ENCODE data around the gene DNAAF1. TPM values are rescaled to one million over a fixed set of nuclear protein-coding genes. Genes with fewer than 3 reads are reported as not detected.

The DNAAF1 gene
- total and polyA plus RNA-seq, 2 experiments from 2014 or later: 0.42 TPM

DNA sequence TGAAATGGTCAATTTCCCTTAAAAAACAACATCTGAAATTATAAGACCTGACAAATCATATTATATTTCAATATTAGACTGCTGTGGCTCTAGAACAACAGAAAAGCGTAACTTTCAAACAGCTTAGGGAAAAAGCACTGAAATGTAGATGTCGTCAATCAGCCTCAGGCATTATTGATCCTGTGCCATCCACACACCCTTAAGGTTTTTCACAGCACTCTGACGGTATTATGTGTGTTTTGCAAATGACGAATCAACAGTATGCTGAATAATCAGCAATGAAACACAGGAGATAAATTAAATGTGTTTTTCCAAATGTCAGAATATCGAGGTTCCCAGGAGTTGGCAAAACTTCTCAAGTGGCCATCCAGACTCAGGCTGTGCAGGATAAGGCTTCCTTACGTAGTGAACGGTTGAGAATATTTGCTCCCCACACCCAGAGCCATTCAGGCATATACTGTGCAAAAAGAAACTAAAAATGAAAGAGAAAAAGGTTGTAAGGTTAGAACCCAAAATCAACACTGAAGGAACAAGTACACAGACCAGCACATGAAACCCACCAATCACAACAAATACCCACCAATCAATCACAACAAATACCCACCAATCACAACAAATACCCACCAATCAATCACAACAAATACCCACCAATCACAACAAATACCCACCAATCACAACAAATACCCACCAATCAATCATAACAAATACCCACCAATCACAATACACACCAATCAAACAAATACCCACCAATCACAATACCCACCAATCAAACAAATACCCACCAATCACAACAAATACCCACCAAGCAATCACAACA is 20.6 kb upstream of the DNAAF1 start (continued):
- TF ChIP-seq, protein P1, sequence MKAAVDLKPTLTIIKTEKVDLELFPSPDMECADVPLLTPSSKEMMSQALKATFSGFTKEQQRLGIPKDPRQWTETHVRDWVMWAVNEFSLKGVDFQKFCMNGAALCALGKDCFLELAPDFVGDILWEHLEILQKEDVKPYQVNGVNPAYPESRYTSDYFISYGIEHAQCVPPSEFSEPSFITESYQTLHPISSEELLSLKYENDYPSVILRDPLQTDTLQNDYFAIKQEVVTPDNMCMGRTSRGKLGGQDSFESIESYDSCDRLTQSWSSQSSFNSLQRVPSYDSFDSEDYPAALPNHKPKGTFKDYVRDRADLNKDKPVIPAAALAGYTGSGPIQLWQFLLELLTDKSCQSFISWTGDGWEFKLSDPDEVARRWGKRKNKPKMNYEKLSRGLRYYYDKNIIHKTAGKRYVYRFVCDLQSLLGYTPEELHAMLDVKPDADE (IDR thresholded peaks at IDR 0.05): no peak
- TF ChIP-seq, protein P2, sequence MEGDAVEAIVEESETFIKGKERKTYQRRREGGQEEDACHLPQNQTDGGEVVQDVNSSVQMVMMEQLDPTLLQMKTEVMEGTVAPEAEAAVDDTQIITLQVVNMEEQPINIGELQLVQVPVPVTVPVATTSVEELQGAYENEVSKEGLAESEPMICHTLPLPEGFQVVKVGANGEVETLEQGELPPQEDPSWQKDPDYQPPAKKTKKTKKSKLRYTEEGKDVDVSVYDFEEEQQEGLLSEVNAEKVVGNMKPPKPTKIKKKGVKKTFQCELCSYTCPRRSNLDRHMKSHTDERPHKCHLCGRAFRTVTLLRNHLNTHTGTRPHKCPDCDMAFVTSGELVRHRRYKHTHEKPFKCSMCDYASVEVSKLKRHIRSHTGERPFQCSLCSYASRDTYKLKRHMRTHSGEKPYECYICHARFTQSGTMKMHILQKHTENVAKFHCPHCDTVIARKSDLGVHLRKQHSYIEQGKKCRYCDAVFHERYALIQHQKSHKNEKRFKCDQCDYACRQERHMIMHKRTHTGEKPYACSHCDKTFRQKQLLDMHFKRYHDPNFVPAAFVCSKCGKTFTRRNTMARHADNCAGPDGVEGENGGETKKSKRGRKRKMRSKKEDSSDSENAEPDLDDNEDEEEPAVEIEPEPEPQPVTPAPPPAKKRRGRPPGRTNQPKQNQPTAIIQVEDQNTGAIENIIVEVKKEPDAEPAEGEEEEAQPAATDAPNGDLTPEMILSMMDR (conservative IDR thresholded peaks at IDR 0.05; ENCODE audit: low read depth in 2 of 2): no peak

DNA sequence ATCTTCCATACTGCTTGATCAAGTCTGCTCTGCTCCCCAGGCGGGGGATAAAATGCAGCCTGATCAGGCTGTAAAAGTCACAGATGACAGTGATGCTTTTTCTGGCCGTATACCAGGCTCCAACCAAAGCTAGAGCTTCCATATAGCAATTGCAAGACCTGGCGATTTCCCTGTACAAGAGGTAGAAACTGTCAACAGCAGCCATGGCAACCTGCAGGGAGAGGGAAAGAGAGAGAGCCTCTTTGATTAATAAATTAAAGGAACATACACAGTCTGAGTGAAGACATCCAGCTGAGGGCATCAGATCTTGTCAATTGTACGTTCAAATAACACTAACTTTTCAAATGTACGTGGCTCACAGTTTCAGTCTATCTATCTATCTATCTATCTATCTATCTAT is 14.0 kb upstream of the DNAAF1 start:
- Histone ChIP-seq H3K27ac (ENCODE audit: low read depth) (no peak overlapping the region), H3K27me3 (ENCODE audit: insufficient read depth) (no peaks in the 10 kb centered on the region), H3K36me3 (ENCODE audit: insufficient read depth) (peaks cover 13% of the 10 kb centered on the region), H4K20me1 (replicated peaks; ENCODE audit: insufficient read depth) (peaks cover 4% of the 10 kb centered on the region), H2AFZ (no peak overlapping the region), H3F3A (replicated peaks; ENCODE audit: low read depth) (no peaks in the 10 kb centered on the region), H3K4me3 (no peak overlapping the region), H3K4me1 (ENCODE audit: insufficient read depth) (peaks cover 13% of the 10 kb centered on the region), H3K79me2 (replicated peaks; ENCODE audit: insufficient read depth) (peaks cover 50% of the 10 kb centered on the region), H3K4me2 (no peak overlapping the region), H3K9me2 (ENCODE audit: insufficient read depth) (no peaks in the 10 kb centered on the region)
- TF ChIP-seq, protein P1 (IDR thresholded peaks at IDR 0.05): no peak
- no peak for TF ChIP-seq CREB1 (CRISPR knock-in tag; IDR thresholded peaks at IDR 0.05; ENCODE audit: low read depth)
- Mint-ChIP-seq H3K4me3 (no peak overlapping the region), H3K27me3 (ENCODE audit: insufficient read depth, low read depth, poor library complexity) (no peaks in the 10 kb centered on the region), H3K27ac (no peak overlapping the region), H3K36me3 (ENCODE audit: low read depth) (peaks cover 24% of the 10 kb centered on the region), H3K4me1 (peaks cover 16% of the 10 kb centered on the region; the same call in 2 of the 3 replicates), H3K9me3 (no peaks in the 10 kb centered on the region)
- ATAC-seq (no peak), DNase-seq (ENCODE audit: low spot score) (no peak)

DNA sequence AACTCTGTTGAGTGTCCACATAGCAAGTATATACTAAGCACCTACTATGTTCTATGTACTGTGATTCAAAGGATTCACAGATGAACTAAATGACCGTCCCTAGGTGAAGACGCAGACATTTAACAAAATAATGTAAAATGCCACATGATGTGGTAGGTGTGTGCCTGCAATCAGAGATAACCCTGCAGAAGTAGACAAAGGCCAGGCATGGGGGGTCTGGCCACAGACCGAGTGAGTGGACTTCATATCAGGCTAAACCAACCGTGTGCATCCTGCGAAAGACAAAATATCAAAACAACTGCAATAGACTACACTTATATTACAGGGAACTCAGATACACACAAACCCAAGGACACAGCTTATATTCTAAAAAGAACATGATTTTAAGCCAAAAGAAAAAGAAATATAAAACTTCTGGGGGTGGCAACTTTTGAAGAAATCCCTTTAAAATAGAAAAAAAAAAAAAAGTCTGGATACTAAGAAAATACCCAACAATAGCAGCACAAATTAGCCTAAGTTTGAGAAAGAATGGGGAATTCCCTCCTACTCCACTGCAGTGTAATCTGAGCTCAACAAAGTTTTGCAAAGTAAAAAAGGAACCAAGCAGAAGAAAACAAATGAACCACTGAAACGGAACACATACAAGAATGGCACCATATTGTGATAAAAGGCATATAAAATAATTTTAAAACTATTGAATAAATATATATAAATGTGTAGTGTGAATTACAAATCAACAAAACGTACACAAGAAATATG is 12.4 kb upstream of the DNAAF1 start:
- H3K36me3 ChIP-seq (ENCODE audit: insufficient read depth): peaks cover 13% of the 10 kb centered on the region
- H3K9me2 ChIP-seq (ENCODE audit: insufficient read depth): no peaks in the 10 kb centered on the region
- DNase-seq (ENCODE audit: low spot score): no peak
- H3K27me3 ChIP-seq (ENCODE audit: insufficient read depth): no peaks in the 10 kb centered on the region
- H3K79me2 ChIP-seq (replicated peaks; ENCODE audit: insufficient read depth): peaks cover 66% of the 10 kb centered on the region
- Mint-ChIP-seq H3K4me3 (no peak overlapping the region), H3K27me3 (ENCODE audit: insufficient read depth, low read depth, poor library complexity) (no peaks in the 10 kb centered on the region), H3K4me1 (peaks cover 31% of the 10 kb centered on the region), H3K36me3 (ENCODE audit: low read depth) (peaks cover 17% of the 10 kb centered on the region), H3K9me3 (no peaks in the 10 kb centered on the region), H3K27ac (peak overlapping the region; percentile 58; the same call in 1 of the 2 replicates)
- H3K4me3 ChIP-seq: no peak overlapping the region
- H3K27ac ChIP-seq (ENCODE audit: low read depth): no peak overlapping the region
- H4K20me1 ChIP-seq (replicated peaks; ENCODE audit: insufficient read depth): peaks cover 11% of the 10 kb centered on the region
- peak overlapping the region; percentile 41 for H3K4me2 ChIP-seq
- no peak overlapping the region for H2AFZ ChIP-seq
- H3F3A ChIP-seq (replicated peaks; ENCODE audit: low read depth): no peaks in the 10 kb centered on the region
- ATAC-seq: no peak
- peaks cover 17% of the 10 kb centered on the region for H3K4me1 ChIP-seq (ENCODE audit: insufficient read depth)
- TF ChIP-seq STAT1 (IDR thresholded peaks at IDR 0.05; ENCODE audit: unreplicated experiment) (no peak), EZH2phosphoT487 (IDR thresholded peaks at IDR 0.05; ENCODE audit: unreplicated experiment) (no peak), JUNB (IDR thresholded peaks at IDR 0.05; ENCODE audit: unreplicated experiment) (no peak), POLR2AphosphoS5 (IDR thresholded peaks at IDR 0.05; ENCODE audit: low read depth) (no peak), ZNF114 (CRISPR knock-in tag; IDR thresholded peaks at IDR 0.05) (no peak)
- TF ChIP-seq, protein P1 (IDR thresholded peaks at IDR 0.05): no peak
- TF ChIP-seq, protein P2 (conservative IDR thresholded peaks at IDR 0.05; ENCODE audit: low read depth in 2 of 2): no peak
